Panc1 (cell line): ENCODE measurements around the gene LDLRAD4.

ENCODE experiments used
- POLR2AphosphoS5 ChIP-seq: IDR thresholded peaks from 2 replicates; pipeline ENCODE4 v1.6.1; 2012; ENCODE audit warnings: mild to moderate bottlenecking, low read depth, low read length, moderate library complexity
- SIN3A ChIP-seq: IDR thresholded peaks from 2 replicates; pipeline ENCODE4 v1.6.1; 2012; ENCODE audit warnings: low read depth, mild to moderate bottlenecking, low read length, moderate library complexity, borderline replicate concordance; ENCODE audit not compliant: insufficient read depth
- TCF7L2 ChIP-seq: IDR thresholded peaks from 2 replicates; pipeline ENCODE4 v1.6.1; 2011; ENCODE audit warnings: mild to moderate bottlenecking, low read depth, low read length, inconsistent platforms
- TF ChIP-seq, protein P1 (sequence below): fragments of 450-650 bp; IDR thresholded peaks from 2 replicates; pipeline ENCODE4 v1.5.1; 2017; ENCODE audit warnings: mild to moderate bottlenecking
- TF ChIP-seq, protein P2 (sequence below), 2 experiments: IDR thresholded peaks; 2 replicates each; pipeline ENCODE4 v1.6.1; 2011 to 2012; ENCODE audit warnings: low read depth in 2 of 2, control low read depth in 1 of 2, low read length in 1 of 2, mild to moderate bottlenecking in 1 of 2, moderate library complexity in 1 of 2; ENCODE audit not compliant: insufficient read depth in 1 of 2

DNA sequence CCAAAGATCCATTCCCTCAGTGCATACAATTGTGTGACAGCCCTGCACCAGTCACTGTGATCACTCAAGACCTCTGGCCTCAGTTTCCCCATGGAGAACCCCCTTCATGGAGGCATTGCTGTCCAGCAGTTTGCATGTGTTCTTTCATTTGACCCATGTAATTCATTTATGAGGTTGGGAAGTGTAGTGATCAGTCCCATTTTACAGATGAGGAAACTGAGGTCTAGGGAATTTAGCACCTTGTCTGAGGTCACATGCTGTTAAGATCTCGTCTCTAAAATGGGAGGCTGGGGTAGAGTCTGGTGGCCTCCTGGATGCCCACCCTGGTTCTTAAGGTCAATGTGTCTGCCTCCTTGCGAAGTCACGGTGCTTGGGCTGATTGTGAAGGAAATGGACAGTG lies 19.1 kb downstream of the LDLRAD4 start:
- TF ChIP-seq, protein P1, sequence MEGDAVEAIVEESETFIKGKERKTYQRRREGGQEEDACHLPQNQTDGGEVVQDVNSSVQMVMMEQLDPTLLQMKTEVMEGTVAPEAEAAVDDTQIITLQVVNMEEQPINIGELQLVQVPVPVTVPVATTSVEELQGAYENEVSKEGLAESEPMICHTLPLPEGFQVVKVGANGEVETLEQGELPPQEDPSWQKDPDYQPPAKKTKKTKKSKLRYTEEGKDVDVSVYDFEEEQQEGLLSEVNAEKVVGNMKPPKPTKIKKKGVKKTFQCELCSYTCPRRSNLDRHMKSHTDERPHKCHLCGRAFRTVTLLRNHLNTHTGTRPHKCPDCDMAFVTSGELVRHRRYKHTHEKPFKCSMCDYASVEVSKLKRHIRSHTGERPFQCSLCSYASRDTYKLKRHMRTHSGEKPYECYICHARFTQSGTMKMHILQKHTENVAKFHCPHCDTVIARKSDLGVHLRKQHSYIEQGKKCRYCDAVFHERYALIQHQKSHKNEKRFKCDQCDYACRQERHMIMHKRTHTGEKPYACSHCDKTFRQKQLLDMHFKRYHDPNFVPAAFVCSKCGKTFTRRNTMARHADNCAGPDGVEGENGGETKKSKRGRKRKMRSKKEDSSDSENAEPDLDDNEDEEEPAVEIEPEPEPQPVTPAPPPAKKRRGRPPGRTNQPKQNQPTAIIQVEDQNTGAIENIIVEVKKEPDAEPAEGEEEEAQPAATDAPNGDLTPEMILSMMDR: no peak
- TF ChIP-seq POLR2AphosphoS5 (no peak), SIN3A (no peak), TCF7L2 (no peak)
- TF ChIP-seq, protein P2, sequence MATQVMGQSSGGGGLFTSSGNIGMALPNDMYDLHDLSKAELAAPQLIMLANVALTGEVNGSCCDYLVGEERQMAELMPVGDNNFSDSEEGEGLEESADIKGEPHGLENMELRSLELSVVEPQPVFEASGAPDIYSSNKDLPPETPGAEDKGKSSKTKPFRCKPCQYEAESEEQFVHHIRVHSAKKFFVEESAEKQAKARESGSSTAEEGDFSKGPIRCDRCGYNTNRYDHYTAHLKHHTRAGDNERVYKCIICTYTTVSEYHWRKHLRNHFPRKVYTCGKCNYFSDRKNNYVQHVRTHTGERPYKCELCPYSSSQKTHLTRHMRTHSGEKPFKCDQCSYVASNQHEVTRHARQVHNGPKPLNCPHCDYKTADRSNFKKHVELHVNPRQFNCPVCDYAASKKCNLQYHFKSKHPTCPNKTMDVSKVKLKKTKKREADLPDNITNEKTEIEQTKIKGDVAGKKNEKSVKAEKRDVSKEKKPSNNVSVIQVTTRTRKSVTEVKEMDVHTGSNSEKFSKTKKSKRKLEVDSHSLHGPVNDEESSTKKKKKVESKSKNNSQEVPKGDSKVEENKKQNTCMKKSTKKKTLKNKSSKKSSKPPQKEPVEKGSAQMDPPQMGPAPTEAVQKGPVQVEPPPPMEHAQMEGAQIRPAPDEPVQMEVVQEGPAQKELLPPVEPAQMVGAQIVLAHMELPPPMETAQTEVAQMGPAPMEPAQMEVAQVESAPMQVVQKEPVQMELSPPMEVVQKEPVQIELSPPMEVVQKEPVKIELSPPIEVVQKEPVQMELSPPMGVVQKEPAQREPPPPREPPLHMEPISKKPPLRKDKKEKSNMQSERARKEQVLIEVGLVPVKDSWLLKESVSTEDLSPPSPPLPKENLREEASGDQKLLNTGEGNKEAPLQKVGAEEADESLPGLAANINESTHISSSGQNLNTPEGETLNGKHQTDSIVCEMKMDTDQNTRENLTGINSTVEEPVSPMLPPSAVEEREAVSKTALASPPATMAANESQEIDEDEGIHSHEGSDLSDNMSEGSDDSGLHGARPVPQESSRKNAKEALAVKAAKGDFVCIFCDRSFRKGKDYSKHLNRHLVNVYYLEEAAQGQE (IDR thresholded peaks at IDR 0.05; ENCODE audit: insufficient read depth in 1 of 2, low read depth in 2 of 2, low read length in 1 of 2): no peak
